Lung (tissue), 12 donors: ENCODE data around the gene BCL7C. TPM values are rescaled to one million over a fixed set of nuclear protein-coding genes. Genes with fewer than 3 reads are reported as not detected.

Experiments
- ATAC-seq: fragments of 200-7000 bp; cut with Tn5 transposase; one replicate; pipeline ENCODE4 v1.9.1; 2020; ENCODE audit warnings: moderate number of reproducible peaks; ENCODE audit not compliant: insufficient read depth, low FRiP score
- DNase-seq, 3 donors: peaks; one replicate each; pipeline ENCODE4 v3.0.0-alpha.2; 2013 to 2017
- H3K27ac ChIP-seq, 2 donors: one replicate each; pipeline ENCODE4 v1.5.1; 2013; ENCODE audit warnings: mild to moderate bottlenecking in 2 of 2, moderate library complexity in 2 of 2, control low read depth in 1 of 2, inconsistent platforms in 1 of 2, low read depth in 1 of 2, low read length in 1 of 2
- H3K27me3 ChIP-seq, 3 donors: one replicate each; pipeline ENCODE4 v1.5.1; 2013; ENCODE audit warnings: low read length in 2 of 3; ENCODE audit not compliant: control insufficient read depth in 3 of 3, insufficient read depth in 3 of 3
- H3K36me3 ChIP-seq, 4 donors: one replicate each; pipeline ENCODE4 v1.5.1; 2013; ENCODE audit warnings: low read length in 4 of 4, mild to moderate bottlenecking in 1 of 4, moderate library complexity in 1 of 4; ENCODE audit not compliant: control insufficient read depth in 4 of 4, insufficient read depth in 4 of 4
- H3K4me1 ChIP-seq, 5 donors: one replicate each; pipeline ENCODE4 v1.5.1; 2013; ENCODE audit warnings: low read length in 5 of 5, mild to moderate bottlenecking in 2 of 5, moderate library complexity in 1 of 5; ENCODE audit not compliant: control insufficient read depth in 5 of 5, insufficient read depth in 5 of 5
- H3K4me3 ChIP-seq: one replicate; pipeline ENCODE4 v1.5.1; 2013; ENCODE audit warnings: mild to moderate bottlenecking, control low read depth, moderate library complexity
- H3K9ac ChIP-seq, 2 donors: one replicate each; pipeline ENCODE4 v1.5.1; 2013; ENCODE audit warnings: low read length in 2 of 2, control low read depth in 1 of 2; ENCODE audit not compliant: insufficient read depth in 1 of 2
- H3K9me3 ChIP-seq, 4 donors: one replicate each; pipeline ENCODE4 v1.5.1; 2013; ENCODE audit warnings: low read length in 3 of 4, mild to moderate bottlenecking in 1 of 4, moderate library complexity in 1 of 4; ENCODE audit not compliant: control insufficient read depth in 4 of 4, insufficient read depth in 3 of 4
- CTCF ChIP-seq: IDR thresholded peaks from 2 replicates; pipeline ENCODE4 v1.5.1; 2012; ENCODE audit warnings: mild to moderate bottlenecking; ENCODE audit errors: control extremely low read depth, extremely low read depth
- WGBS, 2 donors: extraction: QIAGEN DNeasy Blood & Tissue Kit; methylation state at CpG; one replicate each; pipeline ENCODE4 v1.1.7; 2013; 5-methylcytosine and 5-hydroxymethylcytosine counted together
- polyA plus RNA-seq, 2 donors: library from polyadenylated mRNA; stranded (reverse); fragments of 200-250 nt; gene quantifications; one replicate each; pipeline ENCODE4 v1.2.1, GENCODE V29; 2013
- total RNA-seq, 2 donors: library from RNA; depleted of rRNA in 1 of 2; stranded (reverse); fragments of >200 nt in 1 of 2; gene quantifications; one replicate each; pipeline ENCODE4 v1.2.1, GENCODE V29; 2014 to 2021
- donor health status: control.
- donor health status: control.
- donor health status: Bipolar disorder and iron deficiency.
- donor health status: healthy.
- donor health status: DM: yes; HTN: yes; CAD: no.

The BCL7C gene
- total and polyA plus RNA-seq, 4 donors: 18.2 to 51.8 (median 28.3) TPM

- DNase-seq (no peak), ATAC-seq (no peak)
- WGBS, 2 donors: 81 to 91% methylated on average over 4 of the region's 4 CpGs
- Histone ChIP-seq H3K9ac (no peak overlapping the region), H3K9me3 (no peaks in the 10 kb centered on the region), H3K4me3 (no peak overlapping the region), H3K27me3 (no peaks in the 10 kb centered on the region), H3K4me1 (no peaks in the 10 kb centered on the region), H3K27ac (no peak overlapping the region), H3K36me3 (peaks cover 0 to 4% (median under 1%) of the 10 kb centered on the region in 4 donors)
- TF ChIP-seq CTCF: no peak
Observed at GRCh38 chr16:30846649-30847402, 47.1 kb downstream of the BCL7C start.

GRCh38 chr16:30844671-30845449, 49.0 kb downstream of the BCL7C start:
- Histone ChIP-seq H3K36me3 (no peaks in the 10 kb centered on the region), H3K27ac (peak overlapping the region in 1 of 2 donors; percentile 61), H3K4me3 (no peak overlapping the region), H3K9me3 (no peaks in the 10 kb centered on the region), H3K4me1 (peaks cover 0 to 1% (median 0%) of the 10 kb centered on the region in 5 donors), H3K9ac (no peak overlapping the region), H3K27me3 (no peaks in the 10 kb centered on the region)
- DNase-seq (peak; percentile 76 to 88 (median 85)), ATAC-seq (peak; percentile 79)
- 29 to 37% methylated on average over 8 of the region's 8 CpGs for WGBS, 2 donors
- peak; percentile 84 for TF ChIP-seq CTCF

- no peak overlapping the region for H3K4me3 ChIP-seq
- H3K27me3 ChIP-seq: no peaks in the 10 kb centered on the region
- no peaks in the 10 kb centered on the region for H3K9me3 ChIP-seq
- no peaks in the 10 kb centered on the region for H3K36me3 ChIP-seq
- DNase-seq: no peak
- 91 to 95% methylated on average over 1 of the region's 1 CpG for WGBS, 2 donors
- H3K4me1 ChIP-seq: peaks cover 0 to 4% (median 0%) of the 10 kb centered on the region in 5 donors
- no peak for ATAC-seq
- TF ChIP-seq CTCF: no peak
- H3K27ac ChIP-seq: no peak overlapping the region
- no peak overlapping the region for H3K9ac ChIP-seq
Observed at GRCh38 chr16:30844346-30844670, 49.6 kb downstream of the BCL7C start.
